HEK293T (cell line): ENCODE measurements around the gene C16orf54.

Experiments used
- ARNT ChIP-seq: fragments of 450-650 bp; IDR thresholded peaks from 2 replicates; pipeline ENCODE4 v1.6.1; 2017; ENCODE audit warnings: mild to moderate bottlenecking
- BHLHE40 ChIP-seq: fragments of 450-650 bp; IDR thresholded peaks from 2 replicates; pipeline ENCODE4 v1.6.1; 2016; ENCODE audit warnings: mild to moderate bottlenecking, moderate library complexity, borderline replicate concordance
- ELF4 ChIP-seq: fragments of 450-650 bp; IDR thresholded peaks from 2 replicates; pipeline ENCODE4 v1.6.1; 2017; ENCODE audit warnings: antibody characterized with exemption
- FOXA1 ChIP-seq: fragments of 450-650 bp; IDR thresholded peaks from 2 replicates; pipeline ENCODE4 v1.6.1; 2016; ENCODE audit warnings: mild to moderate bottlenecking
- FOXK2 ChIP-seq: fragments of 450-650 bp; IDR thresholded peaks from 2 replicates; pipeline ENCODE4 v1.6.1; 2016; ENCODE audit warnings: mild to moderate bottlenecking
- FOXM1 ChIP-seq: fragments of 450-650 bp; IDR thresholded peaks from 2 replicates; pipeline ENCODE4 v1.6.1; 2017; ENCODE audit warnings: mild to moderate bottlenecking, borderline replicate concordance
- LEF1 ChIP-seq: fragments of 450-650 bp; IDR thresholded peaks from 2 replicates; pipeline ENCODE4 v1.6.1; 2017; ENCODE audit warnings: mild to moderate bottlenecking, borderline replicate concordance
- NFRKB ChIP-seq: fragments of 450-650 bp; IDR thresholded peaks from 2 replicates; pipeline ENCODE4 v1.6.1; 2016; ENCODE audit warnings: mild to moderate bottlenecking, moderate library complexity
- SP1 ChIP-seq: fragments of 450-650 bp; IDR thresholded peaks from 2 replicates; pipeline ENCODE4 v1.6.1; 2017
- TARDBP ChIP-seq: fragments of 450-650 bp; IDR thresholded peaks from 2 replicates; pipeline ENCODE4 v1.6.1; 2016
- ZNF384 ChIP-seq: fragments of 450-650 bp; IDR thresholded peaks from 2 replicates; pipeline ENCODE4 v1.6.1; 2016

- no peak for TF ChIP-seq ELF4
- no peak for TF ChIP-seq FOXK2
- TF ChIP-seq TARDBP = no peak
- TF ChIP-seq FOXM1 = no peak
- TF ChIP-seq ARNT = no peak; the same call in 1 of the 2 replicates
- TF ChIP-seq BHLHE40 = no peak
- no peak for TF ChIP-seq SP1
- TF ChIP-seq FOXA1 = no peak
- no peak for TF ChIP-seq LEF1
- TF ChIP-seq NFRKB = no peak
- no peak for TF ChIP-seq ZNF384
These were observed 48.4 kb downstream of the C16orf54 start for GRCh38 chr16:29697391-29697790.
